Neural progenitor cell (in vitro differentiated cells): ENCODE results near the gene ARHGAP8. TPM values are rescaled to one million over a fixed set of nuclear protein-coding genes. Genes with fewer than 3 reads are reported as not detected.

Experiments used
- DNase-seq: peaks from one replicate; pipeline ENCODE4 v3.0.0-alpha.2; 2016; ENCODE audit warnings: low spot score
- H2AFZ ChIP-seq: fragments of 200-600 bp; sonication (generic); replicated peaks from 2 replicates; pipeline ENCODE4 v1.6.1; 2016; ENCODE audit warnings: antibody characterized with exemption
- H3F3A ChIP-seq: fragments of 200-600 bp; sonication (generic); 2 replicates; pipeline ENCODE4 v1.6.1; 2016; ENCODE audit warnings: antibody characterized with exemption, low read depth
- H3K27ac ChIP-seq: fragments of 200-600 bp; sonication (generic); 2 replicates; pipeline ENCODE4 v1.5.1; 2016; ENCODE audit warnings: mild to moderate bottlenecking
- H3K27me3 ChIP-seq: fragments of 200-600 bp; sonication (generic); 2 replicates; pipeline ENCODE4 v1.6.1; 2016; ENCODE audit warnings: mild to moderate bottlenecking, moderate library complexity
- H3K36me3 ChIP-seq: fragments of 200-600 bp; sonication (generic); 2 replicates; pipeline ENCODE4 v1.5.1; 2016
- H3K4me1 ChIP-seq: fragments of 200-600 bp; sonication (generic); 2 replicates; pipeline ENCODE4 v1.6.1; 2016; ENCODE audit warnings: mixed run types
- H3K4me2 ChIP-seq: fragments of 200-600 bp; sonication (generic); 2 replicates; pipeline ENCODE4 v1.6.1; 2016
- H3K4me3 ChIP-seq: fragments of 200-600 bp; sonication (generic); 2 replicates; pipeline ENCODE4 v1.5.1; 2016
- H3K79me2 ChIP-seq: fragments of 200-600 bp; sonication (generic); 2 replicates; pipeline ENCODE4 v1.6.1; 2016; ENCODE audit warnings: low read depth
- H3K9ac ChIP-seq: fragments of 200-600 bp; sonication (generic); 2 replicates; pipeline ENCODE4 v1.6.1; 2016
- H3K9me3 ChIP-seq: fragments of 200-600 bp; sonication (generic); 2 replicates; pipeline ENCODE4 v1.5.1; 2016; ENCODE audit warnings: low read depth
- H4K20me1 ChIP-seq: fragments of 200-600 bp; sonication (generic); 2 replicates; pipeline ENCODE4 v1.6.1; 2016; ENCODE audit warnings: low read depth
- H3K27ac Mint-ChIP-seq: 3 replicates; pipeline ENCODE4 v1.8.0; 2021; ENCODE audit warnings: mixed read lengths
- H3K27me3 Mint-ChIP-seq: 2 replicates; pipeline ENCODE4 v1.8.0; 2022; ENCODE audit warnings: low read depth, mild to moderate bottlenecking, inconsistent platforms, moderate library complexity, mixed read lengths; ENCODE audit not compliant: insufficient read depth
- H3K36me3 Mint-ChIP-seq: 3 replicates; pipeline ENCODE4 v1.8.0; 2021; ENCODE audit warnings: mixed read lengths
- H3K4me1 Mint-ChIP-seq: 3 replicates; pipeline ENCODE4 v1.8.0; 2021; ENCODE audit warnings: mixed read lengths
- H3K4me3 Mint-ChIP-seq: 3 replicates; pipeline ENCODE4 v1.8.0; 2021; ENCODE audit warnings: mild to moderate bottlenecking, moderate library complexity, mixed read lengths
- H3K9me3 Mint-ChIP-seq: 3 replicates; pipeline ENCODE4 v1.8.0; 2020; ENCODE audit warnings: mixed read lengths
- CTCF ChIP-seq: fragments of 200-600 bp; sonication (generic); IDR thresholded peaks from 2 replicates; pipeline ENCODE4 v1.5.1; 2017; ENCODE audit warnings: antibody characterized with exemption, mild to moderate bottlenecking
- EZH2 ChIP-seq: fragments of 200-600 bp; sonication (generic); IDR thresholded peaks from 2 replicates; pipeline ENCODE4 v1.6.1; 2017; ENCODE audit warnings: antibody characterized with exemption, mild to moderate bottlenecking, moderate library complexity
- EZH2phosphoT487 ChIP-seq: fragments of 200-600 bp; sonication (generic); IDR thresholded peaks from 2 replicates; pipeline ENCODE4 v1.6.1; 2017; ENCODE audit warnings: antibody characterized with exemption
- total RNA-seq: library from RNA; depleted of rRNA; stranded (reverse); fragments of >200 nt; gene quantifications from 2 replicates; pipeline ENCODE4 v1.2.3, GENCODE V29; 2015; ENCODE audit warnings: low replicate concordance

The ARHGAP8 gene
- total RNA-seq, 1 donor from 2014 or later, result 3.0 TPM

- H3K9me3 Mint-ChIP-seq, result no peaks in the 10 kb centered on the region
- H3K27me3 ChIP-seq, result peaks cover 14% of the 10 kb centered on the region
- H3K36me3 Mint-ChIP-seq, result no peaks in the 10 kb centered on the region
- no peak for DNase-seq
- no peak for TF ChIP-seq CTCF
- no peak for TF ChIP-seq EZH2phosphoT487
- TF ChIP-seq EZH2, result no peak
- H2AFZ ChIP-seq, result no peak overlapping the region
- no peaks in the 10 kb centered on the region for H3K36me3 ChIP-seq
- no peak overlapping the region for H3K27ac ChIP-seq
- peaks cover 16% of the 10 kb centered on the region for H3K4me1 Mint-ChIP-seq
- no peak overlapping the region for H3K4me3 Mint-ChIP-seq
- no peaks in the 10 kb centered on the region for H3K9me3 ChIP-seq
- H3K4me2 ChIP-seq, result no peak overlapping the region
- H3K9ac ChIP-seq, result no peak overlapping the region
- peaks cover 14% of the 10 kb centered on the region for H3K27me3 Mint-ChIP-seq
- H3K79me2 ChIP-seq, result peaks cover 6% of the 10 kb centered on the region
- H4K20me1 ChIP-seq, result peaks cover 28% of the 10 kb centered on the region
- no peak overlapping the region for H3K27ac Mint-ChIP-seq
- no peak overlapping the region for H3K4me3 ChIP-seq
- H3F3A ChIP-seq, result peaks cover 11% of the 10 kb centered on the region
- H3K4me1 ChIP-seq, result peaks cover 23% of the 10 kb centered on the region
Observed at GRCh38 chr22:44707752-44708151, 44.6 kb upstream of the ARHGAP8 start.

- Mint-ChIP-seq H3K4me3 (no peak overlapping the region), H3K4me1 (peaks cover 5% of the 10 kb centered on the region), H3K36me3 (no peaks in the 10 kb centered on the region), H3K9me3 (no peaks in the 10 kb centered on the region), H3K27me3 (peaks cover 3% of the 10 kb centered on the region), H3K27ac (no peak overlapping the region)
- Histone ChIP-seq H3K36me3 (no peaks in the 10 kb centered on the region), H3K79me2 (no peaks in the 10 kb centered on the region), H3K9me3 (no peaks in the 10 kb centered on the region), H3K4me2 (no peak overlapping the region), H3K9ac (no peak overlapping the region), H3K4me3 (no peak overlapping the region), H4K20me1 (peaks cover 13% of the 10 kb centered on the region), H3K4me1 (peaks cover 14% of the 10 kb centered on the region), H3K27me3 (no peaks in the 10 kb centered on the region), H3F3A (peaks cover 3% of the 10 kb centered on the region), H3K27ac (no peak overlapping the region), H2AFZ (no peak overlapping the region)
- TF ChIP-seq EZH2phosphoT487, result no peak
- TF ChIP-seq EZH2, result no peak
- DNase-seq, result no peak
Observed at GRCh38 chr22:44709881-44710392, 42.4 kb upstream of the ARHGAP8 start.

GRCh38 chr22:44710474-44711240 lies 41.7 kb upstream of the ARHGAP8 start:
- H3K36me3 Mint-ChIP-seq, result no peaks in the 10 kb centered on the region
- Histone ChIP-seq H3K9ac (no peak overlapping the region), H3K4me3 (no peak overlapping the region), H2AFZ (no peak overlapping the region), H3K79me2 (no peaks in the 10 kb centered on the region), H3F3A (peaks cover 3% of the 10 kb centered on the region), H3K27ac (no peak overlapping the region), H3K4me1 (peaks cover 14% of the 10 kb centered on the region), H3K36me3 (no peaks in the 10 kb centered on the region), H3K4me2 (no peak overlapping the region), H3K27me3 (no peaks in the 10 kb centered on the region), H3K9me3 (no peaks in the 10 kb centered on the region), H4K20me1 (peaks cover 12% of the 10 kb centered on the region)
- TF ChIP-seq EZH2 (no peak), EZH2phosphoT487 (no peak), CTCF (no peak)
- H3K4me1 Mint-ChIP-seq, result peaks cover 5% of the 10 kb centered on the region
- H3K9me3 Mint-ChIP-seq, result no peaks in the 10 kb centered on the region
- H3K27me3 Mint-ChIP-seq, result no peaks in the 10 kb centered on the region
- DNase-seq, result no peak
- no peak overlapping the region for H3K4me3 Mint-ChIP-seq
- H3K27ac Mint-ChIP-seq, result no peak overlapping the region

- Histone ChIP-seq H3K27ac (no peak overlapping the region), H3K4me2 (no peak overlapping the region), H3K36me3 (no peaks in the 10 kb centered on the region), H3K79me2 (no peaks in the 10 kb centered on the region), H3F3A (peaks cover 2% of the 10 kb centered on the region), H4K20me1 (peaks cover 7% of the 10 kb centered on the region), H3K9me3 (no peaks in the 10 kb centered on the region), H3K4me1 (peaks cover 9% of the 10 kb centered on the region), H2AFZ (no peak overlapping the region), H3K27me3 (no peaks in the 10 kb centered on the region), H3K9ac (no peak overlapping the region), H3K4me3 (no peak overlapping the region)
- Mint-ChIP-seq H3K9me3 (no peaks in the 10 kb centered on the region), H3K27ac (no peak overlapping the region), H3K36me3 (no peaks in the 10 kb centered on the region), H3K4me1 (peaks cover 2% of the 10 kb centered on the region), H3K4me3 (no peak overlapping the region), H3K27me3 (no peaks in the 10 kb centered on the region)
- TF ChIP-seq CTCF (no peak), EZH2phosphoT487 (no peak), EZH2 (no peak)
- no peak for DNase-seq
Observed at GRCh38 chr22:44711241-44711560, 41.2 kb upstream of the ARHGAP8 start.
